Left hindlimb (tissue), 1 donor: ENCODE data around the gene IQCC.

Experiments used
- DNase-seq: peaks from one replicate; pipeline ENCODE4 v3.0.0-alpha.2; 2018

IQCC gene

GRCh38 chr1:32224285-32224684, 18.8 kb downstream of the IQCC start:
- DNase-seq = no peak

- DNase-seq = no peak
Observed at GRCh38 chr1:32228771-32229170, 23.3 kb downstream of the IQCC start.

GRCh38 chr1:32231843-32232432, 26.5 kb downstream of the IQCC start:
- DNase-seq = no peak

- DNase-seq = no peak
Observed at GRCh38 chr1:32232558-32233304, 27.3 kb downstream of the IQCC start.

- no peak for DNase-seq
Observed at GRCh38 chr1:32234792-32235191, 29.3 kb downstream of the IQCC start.

GRCh38 chr1:32239337-32239736, 33.9 kb downstream of the IQCC start:
- no peak for DNase-seq

GRCh38 chr1:32239790-32240139, 34.3 kb downstream of the IQCC start:
- DNase-seq = no peak

GRCh38 chr1:32240140-32240951, 34.9 kb downstream of the IQCC start:
- DNase-seq = peak; percentile 83

GRCh38 chr1:32241001-32241763, 35.7 kb downstream of the IQCC start:
- peak; percentile 80 for DNase-seq

- DNase-seq = peak; percentile 66
Observed at GRCh38 chr1:32242341-32242851, 36.9 kb downstream of the IQCC start.

GRCh38 chr1:32246888-32247273, 41.4 kb downstream of the IQCC start, which contains the start of gene FAM167B:
FAM167B (plus strand) TSS chr1:32247222; CDS start chr1:32247422, 200 bp downstream.
- DNase-seq = no peak

- no peak for DNase-seq
Observed at GRCh38 chr1:32247452-32247851, 42.0 kb downstream of the IQCC start.

- peak; percentile 72 for DNase-seq
Observed at GRCh38 chr1:32247983-32248889, 42.8 kb downstream of the IQCC start.

GRCh38 chr1:32249831-32250525, 44.5 kb downstream of the IQCC start:
- no peak for DNase-seq

- DNase-seq = no peak
Observed at GRCh38 chr1:32250893-32251716, 45.6 kb downstream of the IQCC start, which contains the start of gene LCK. LCK (plus strand) TSS chr1:32251265; CDS start chr1:32274330, 23,065 bp downstream.

- DNase-seq = no peak
Observed at GRCh38 chr1:32255072-32256071, 49.9 kb downstream of the IQCC start.

GRCh38 chr1:32256473-32257226, 51.2 kb downstream of the IQCC start:
- DNase-seq = no peak

GRCh38 chr1:32257227-32257508, 51.7 kb downstream of the IQCC start:
- no peak for DNase-seq
